PFSK-1 (cell line): ENCODE measurements around the gene TGM2.

Experiments used
- FOXP2 ChIP-seq: optimal IDR thresholded peaks from 2 replicates; pipeline ENCODE3; 2011; ENCODE audit warnings: borderline replicate concordance, control low read depth, inconsistent platforms; ENCODE audit not compliant: insufficient read depth; ENCODE audit errors: extremely low read length, extremely low read depth
- POLR2AphosphoS5 ChIP-seq: IDR thresholded peaks from 2 replicates; pipeline ENCODE4 v1.6.1; 2012; ENCODE audit warnings: low read depth, mild to moderate bottlenecking, control low read depth, low read length, moderate library complexity
- REST ChIP-seq, 2 experiments: IDR thresholded peaks; 2 replicates each; pipeline versions ENCODE4 v1.6.1 to v1.8.0; 2011 to 2012; ENCODE audit warnings: low read depth in 2 of 2, low read length in 2 of 2, control low read depth in 1 of 2, inconsistent platforms in 1 of 2, mild to moderate bottlenecking in 1 of 2, moderate library complexity in 1 of 2; ENCODE audit not compliant: insufficient read depth in 1 of 2
- SIN3A ChIP-seq: IDR thresholded peaks from 2 replicates; pipeline ENCODE4 v1.6.1; 2012; ENCODE audit warnings: mild to moderate bottlenecking, low read length, moderate library complexity, borderline replicate concordance; ENCODE audit not compliant: insufficient read depth
- TAF1 ChIP-seq: IDR thresholded peaks from 2 replicates; pipeline ENCODE4 v1.6.1; 2012; ENCODE audit warnings: low read length, control low read depth, borderline replicate concordance; ENCODE audit not compliant: insufficient read depth

GRCh38 chr20:38208088-38208487 is 43.0 kb upstream of the TGM2 start:
- no peak for TF ChIP-seq POLR2AphosphoS5
- TF ChIP-seq TAF1 = no peak
- TF ChIP-seq SIN3A = no peak
- no peak for TF ChIP-seq REST (IDR thresholded peaks at IDR 0.05; ENCODE audit: insufficient read depth in 1 of 2, low read depth in 2 of 2, low read length in 2 of 2)
- no peak for TF ChIP-seq FOXP2
